Ectodermal cell (in vitro differentiated cells): ENCODE results near the gene GAA.

Source experiments
- H3K27ac ChIP-seq: 2 replicates; pipeline ENCODE4 v1.7.0; 2013; ENCODE audit warnings: mild to moderate bottlenecking, low read depth, low read length; ENCODE audit not compliant: insufficient read depth, poor library complexity, severe bottlenecking
- H3K27me3 ChIP-seq: 2 replicates; pipeline ENCODE4 v1.7.0; 2013; ENCODE audit warnings: mild to moderate bottlenecking, low read length; ENCODE audit not compliant: insufficient read depth, control insufficient read depth, poor library complexity, severe bottlenecking
- H3K36me3 ChIP-seq: one replicate; pipeline ENCODE4 v1.7.0; 2013; ENCODE audit warnings: low read length; ENCODE audit not compliant: control insufficient read depth, insufficient read depth
- H3K4me1 ChIP-seq: one replicate; pipeline ENCODE4 v1.7.0; 2013; ENCODE audit warnings: low read length; ENCODE audit not compliant: control insufficient read depth, insufficient read depth
- H3K4me3 ChIP-seq: 2 replicates; pipeline ENCODE4 v1.7.0; 2013; ENCODE audit warnings: low read depth, low read length, control low read depth; ENCODE audit not compliant: insufficient read depth
- H3K9me3 ChIP-seq: 2 replicates; pipeline ENCODE4 v1.7.0; 2013; ENCODE audit warnings: mild to moderate bottlenecking, low read length, moderate library complexity; ENCODE audit not compliant: control insufficient read depth
- WGBS, 2 experiments: methylation state at CpG; one replicate each; pipeline ENCODE4 v1.1.7; 2013; ENCODE audit warnings: missing lambda C conversion rate in 2 of 2; 5-methylcytosine and 5-hydroxymethylcytosine counted together

Gene GAA

DNA sequence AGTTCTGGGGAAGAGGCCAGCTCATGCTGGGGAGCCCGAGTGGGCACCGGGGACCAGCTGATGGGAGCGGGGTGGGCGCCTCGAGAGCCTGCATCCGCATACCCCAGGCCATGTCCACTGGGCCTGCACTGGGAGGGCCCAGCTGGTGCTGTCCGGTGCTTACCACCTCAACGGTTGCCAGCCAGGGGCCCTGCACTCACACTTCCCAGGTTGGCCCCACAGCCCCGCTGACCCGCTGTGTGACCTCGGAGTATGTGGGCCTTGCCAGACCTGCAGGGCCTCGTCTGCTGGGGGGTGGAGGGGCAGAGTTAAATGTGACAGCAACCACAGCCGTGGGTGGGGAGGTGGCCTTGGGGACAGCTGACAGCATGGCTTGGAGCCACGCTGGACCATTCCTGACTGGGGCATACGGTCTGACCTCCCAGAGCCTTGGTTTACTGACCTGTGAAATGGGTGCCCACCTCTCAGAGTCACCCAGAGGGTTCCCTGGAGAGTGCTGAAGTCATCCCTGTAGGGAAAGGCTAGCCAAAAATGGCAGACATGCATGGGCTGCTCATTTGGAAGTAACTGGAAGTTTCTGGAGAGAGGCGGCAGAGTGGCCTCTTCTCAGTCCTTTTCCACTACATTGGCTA is 5.4 kb upstream of the GAA start:
- Histone ChIP-seq H3K4me1 (peaks cover 2% of the 10 kb centered on the region), H3K4me3 (no peak overlapping the region), H3K36me3 (no peaks in the 10 kb centered on the region), H3K27me3 (peaks cover 8% of the 10 kb centered on the region), H3K27ac (no peak overlapping the region), H3K9me3 (no peaks in the 10 kb centered on the region)
- 94% methylated on average over 16 of the region's 16 CpGs for WGBS, 2 experiments

DNA sequence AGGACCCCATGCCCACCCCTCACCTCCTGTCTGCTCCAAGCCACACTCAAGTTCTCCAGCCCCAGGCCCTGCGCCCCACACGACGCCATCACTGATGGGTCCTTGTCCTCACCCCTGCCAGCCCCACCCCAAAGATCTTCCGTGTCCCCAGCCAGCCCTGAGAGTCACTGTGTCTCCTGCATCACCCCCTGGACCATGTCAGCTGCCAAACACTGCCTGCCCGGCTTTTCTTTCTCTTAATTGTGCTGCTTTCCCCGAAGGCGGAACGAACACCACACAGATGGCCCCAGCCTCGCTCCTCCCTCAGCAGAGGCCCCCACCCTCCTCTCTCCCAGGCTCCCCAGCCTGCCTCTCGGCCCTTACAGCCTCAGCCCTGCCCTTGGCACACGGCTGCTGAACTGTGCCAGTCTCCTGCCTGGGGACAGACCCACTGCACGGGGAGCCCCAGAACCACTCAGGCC is 4.8 kb upstream of the GAA start:
- WGBS, 2 experiments = 82 to 84% methylated on average over 12 of the region's 12 CpGs
- Histone ChIP-seq H3K27me3 (peaks cover 8% of the 10 kb centered on the region), H3K4me1 (peaks cover 3% of the 10 kb centered on the region), H3K9me3 (no peaks in the 10 kb centered on the region), H3K27ac (no peak overlapping the region), H3K36me3 (no peaks in the 10 kb centered on the region), H3K4me3 (no peak overlapping the region)

DNA sequence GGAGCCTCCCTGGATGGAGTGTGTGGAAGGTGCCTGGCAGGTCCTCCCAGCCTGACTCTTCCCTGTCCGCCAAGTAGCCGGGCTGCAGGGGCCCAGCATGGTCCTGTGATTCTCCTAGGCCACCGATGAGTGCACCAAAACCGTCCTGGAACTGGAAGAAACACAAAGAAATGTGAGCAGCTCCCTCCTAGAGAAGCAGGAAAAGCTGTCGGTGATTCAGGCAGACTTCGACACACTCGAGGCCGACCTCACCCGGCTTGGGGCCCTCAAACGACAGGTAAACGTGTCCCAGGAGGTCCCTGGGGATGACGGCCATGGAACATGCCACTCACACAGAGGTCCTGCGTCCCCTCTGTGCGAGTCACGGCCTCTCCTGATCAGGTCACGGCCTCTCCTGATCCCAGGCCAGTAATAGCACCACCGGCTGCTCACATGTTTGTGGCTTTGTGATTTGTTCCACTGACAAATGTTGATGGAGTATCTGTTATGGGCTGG is 4.2 kb upstream of the GAA start:
- no peaks in the 10 kb centered on the region for H3K9me3 ChIP-seq
- H3K4me3 ChIP-seq = no peak overlapping the region
- H3K4me1 ChIP-seq = peaks cover 3% of the 10 kb centered on the region
- peaks cover 8% of the 10 kb centered on the region for H3K27me3 ChIP-seq
- 92% methylated on average over 17 of the region's 17 CpGs for WGBS, 2 experiments
- no peaks in the 10 kb centered on the region for H3K36me3 ChIP-seq
- H3K27ac ChIP-seq = no peak overlapping the region

GRCh38 chr17:80097844-80098691 is 3.3 kb upstream of the GAA start:
- H3K27me3 ChIP-seq = peaks cover 8% of the 10 kb centered on the region
- 91 to 92% methylated on average over 23 of the region's 23 CpGs for WGBS, 2 experiments
- H3K27ac ChIP-seq = no peak overlapping the region
- peaks cover 10% of the 10 kb centered on the region for H3K4me1 ChIP-seq
- no peaks in the 10 kb centered on the region for H3K9me3 ChIP-seq
- no peaks in the 10 kb centered on the region for H3K36me3 ChIP-seq
- no peak overlapping the region for H3K4me3 ChIP-seq

- peaks cover 8% of the 10 kb centered on the region for H3K27me3 ChIP-seq
- H3K9me3 ChIP-seq = no peaks in the 10 kb centered on the region
- peaks cover 14% of the 10 kb centered on the region for H3K4me1 ChIP-seq
- no peak overlapping the region for H3K4me3 ChIP-seq
- no peaks in the 10 kb centered on the region for H3K36me3 ChIP-seq
- WGBS, 2 experiments = 89 to 90% methylated on average over 27 of the region's 27 CpGs
- H3K27ac ChIP-seq = no peak overlapping the region
Measured at GRCh38 chr17:80099291-80100034, 1.9 kb upstream of the GAA start.

GRCh38 chr17:80100035-80100323 is 1.4 kb upstream of the GAA start:
- 94 to 95% methylated on average over 4 of the region's 4 CpGs for WGBS, 2 experiments
- no peaks in the 10 kb centered on the region for H3K9me3 ChIP-seq
- no peak overlapping the region for H3K4me3 ChIP-seq
- no peaks in the 10 kb centered on the region for H3K36me3 ChIP-seq
- H3K27me3 ChIP-seq = peaks cover 8% of the 10 kb centered on the region
- no peak overlapping the region for H3K27ac ChIP-seq
- peaks cover 15% of the 10 kb centered on the region for H3K4me1 ChIP-seq

DNA sequence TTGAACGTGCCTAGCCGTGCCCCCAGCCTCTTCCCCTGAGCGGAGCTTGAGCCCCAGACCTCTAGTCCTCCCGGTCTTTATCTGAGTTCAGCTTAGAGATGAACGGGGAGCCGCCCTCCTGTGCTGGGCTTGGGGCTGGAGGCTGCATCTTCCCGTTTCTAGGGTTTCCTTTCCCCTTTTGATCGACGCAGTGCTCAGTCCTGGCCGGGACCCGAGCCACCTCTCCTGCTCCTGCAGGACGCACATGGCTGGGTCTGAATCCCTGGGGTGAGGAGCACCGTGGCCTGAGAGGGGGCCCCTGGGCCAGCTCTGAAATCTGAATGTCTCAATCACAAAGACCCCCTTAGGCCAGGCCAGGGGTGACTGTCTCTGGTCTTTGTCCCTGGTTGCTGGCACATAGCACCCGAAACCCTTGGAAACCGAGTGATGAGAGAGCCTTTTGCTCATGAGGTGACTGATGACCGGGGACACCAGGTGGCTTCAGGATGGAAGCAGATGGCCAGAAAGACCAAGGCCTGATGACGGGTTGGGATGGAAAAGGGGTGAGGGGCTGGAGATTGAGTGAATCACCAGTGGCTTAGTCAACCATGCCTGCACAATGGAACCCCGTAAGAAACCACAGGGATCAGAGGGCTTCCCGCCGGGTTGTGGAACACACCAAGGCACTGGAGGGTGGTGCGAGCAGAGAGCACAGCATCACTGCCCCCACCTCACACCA is 724 bp downstream of the GAA start:
- peak overlapping the region; percentile 79 for H3K4me3 ChIP-seq
- peak overlapping the region; percentile 82 for H3K27ac ChIP-seq
- H3K36me3 ChIP-seq = no peaks in the 10 kb centered on the region
- H3K4me1 ChIP-seq = peaks cover 15% of the 10 kb centered on the region
- 21 to 27% methylated on average over 21 of the region's 21 CpGs for WGBS, 2 experiments
- no peaks in the 10 kb centered on the region for H3K9me3 ChIP-seq
- H3K27me3 ChIP-seq = peaks cover 8% of the 10 kb centered on the region

DNA sequence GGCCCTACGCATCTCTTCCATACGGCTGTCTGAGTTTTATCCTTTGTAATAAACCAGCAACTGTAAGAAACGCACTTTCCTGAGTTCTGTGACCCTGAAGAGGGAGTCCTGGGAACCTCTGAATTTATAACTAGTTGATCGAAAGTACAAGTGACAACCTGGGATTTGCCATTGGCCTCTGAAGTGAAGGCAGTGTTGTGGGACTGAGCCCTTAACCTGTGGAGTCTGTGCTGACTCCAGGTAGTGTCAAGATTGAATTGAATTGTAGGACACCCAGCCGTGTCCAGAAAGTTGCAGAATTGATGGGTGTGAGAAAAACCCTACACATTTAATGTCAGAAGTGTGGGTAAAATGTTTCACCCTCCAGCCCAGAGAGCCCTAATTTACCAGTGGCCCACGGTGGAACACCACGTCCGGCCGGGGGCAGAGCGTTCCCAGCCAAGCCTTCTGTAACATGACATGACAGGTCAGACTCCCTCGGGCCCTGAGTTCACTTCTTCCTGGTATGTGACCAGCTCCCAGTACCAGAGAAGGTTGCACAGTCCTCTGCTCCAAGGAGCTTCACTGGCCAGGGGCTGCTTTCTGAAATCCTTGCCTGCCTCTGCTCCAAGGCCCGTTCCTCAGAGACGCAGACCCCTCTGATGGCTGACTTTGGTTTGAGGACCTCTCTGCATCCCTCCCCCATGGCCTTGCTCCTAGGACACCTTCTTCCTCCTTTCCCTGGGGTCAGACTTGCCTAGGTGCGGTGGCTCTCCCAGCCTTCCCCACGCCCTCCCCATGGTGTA is 1.5 kb downstream of the GAA start:
- no peaks in the 10 kb centered on the region for H3K9me3 ChIP-seq
- no peaks in the 10 kb centered on the region for H3K36me3 ChIP-seq
- WGBS, 2 experiments = 86 to 91% methylated on average over 15 of the region's 15 CpGs
- peak overlapping the region; percentile 79 for H3K4me3 ChIP-seq
- H3K27ac ChIP-seq = peak overlapping the region; percentile 74
- H3K27me3 ChIP-seq = peaks cover 8% of the 10 kb centered on the region
- H3K4me1 ChIP-seq = peaks cover 15% of the 10 kb centered on the region

DNA sequence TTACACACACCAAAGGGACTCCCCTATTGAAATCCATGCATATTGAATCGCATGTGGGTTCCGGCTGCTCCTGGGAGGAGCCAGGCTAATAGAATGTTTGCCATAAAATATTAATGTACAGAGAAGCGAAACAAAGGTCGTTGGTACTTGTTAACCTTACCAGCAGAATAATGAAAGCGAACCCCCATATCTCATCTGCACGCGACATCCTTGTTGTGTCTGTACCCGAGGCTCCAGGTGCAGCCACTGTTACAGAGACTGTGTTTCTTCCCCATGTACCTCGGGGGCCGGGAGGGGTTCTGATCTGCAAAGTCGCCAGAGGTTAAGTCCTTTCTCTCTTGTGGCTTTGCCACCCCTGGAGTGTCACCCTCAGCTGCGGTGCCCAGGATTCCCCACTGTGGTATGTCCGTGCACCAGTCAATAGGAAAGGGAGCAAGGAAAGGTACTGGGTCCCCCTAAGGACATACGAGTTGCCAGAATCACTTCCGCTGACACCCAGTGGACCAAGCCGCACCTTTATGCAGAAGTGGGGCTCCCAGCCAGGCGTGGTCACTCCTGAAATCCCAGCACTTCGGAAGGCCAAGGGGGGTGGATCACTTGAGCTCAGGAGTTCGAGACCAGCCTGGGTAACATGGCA is 2.2 kb downstream of the GAA start:
- Histone ChIP-seq H3K9me3 (no peaks in the 10 kb centered on the region), H3K4me3 (no peak overlapping the region), H3K4me1 (peaks cover 15% of the 10 kb centered on the region), H3K27ac (no peak overlapping the region), H3K36me3 (no peaks in the 10 kb centered on the region), H3K27me3 (peaks cover 8% of the 10 kb centered on the region)
- WGBS, 2 experiments = 89 to 90% methylated on average over 19 of the region's 19 CpGs
